ENCODE data around the gene DCDC2C. TPM values are rescaled to one million over a fixed set of nuclear protein-coding genes. Genes with fewer than 3 reads are reported as not detected.

DCDC2C gene
- total and polyA plus RNA-seq, 2 experiments from 2014 or later = not detected

DNA sequence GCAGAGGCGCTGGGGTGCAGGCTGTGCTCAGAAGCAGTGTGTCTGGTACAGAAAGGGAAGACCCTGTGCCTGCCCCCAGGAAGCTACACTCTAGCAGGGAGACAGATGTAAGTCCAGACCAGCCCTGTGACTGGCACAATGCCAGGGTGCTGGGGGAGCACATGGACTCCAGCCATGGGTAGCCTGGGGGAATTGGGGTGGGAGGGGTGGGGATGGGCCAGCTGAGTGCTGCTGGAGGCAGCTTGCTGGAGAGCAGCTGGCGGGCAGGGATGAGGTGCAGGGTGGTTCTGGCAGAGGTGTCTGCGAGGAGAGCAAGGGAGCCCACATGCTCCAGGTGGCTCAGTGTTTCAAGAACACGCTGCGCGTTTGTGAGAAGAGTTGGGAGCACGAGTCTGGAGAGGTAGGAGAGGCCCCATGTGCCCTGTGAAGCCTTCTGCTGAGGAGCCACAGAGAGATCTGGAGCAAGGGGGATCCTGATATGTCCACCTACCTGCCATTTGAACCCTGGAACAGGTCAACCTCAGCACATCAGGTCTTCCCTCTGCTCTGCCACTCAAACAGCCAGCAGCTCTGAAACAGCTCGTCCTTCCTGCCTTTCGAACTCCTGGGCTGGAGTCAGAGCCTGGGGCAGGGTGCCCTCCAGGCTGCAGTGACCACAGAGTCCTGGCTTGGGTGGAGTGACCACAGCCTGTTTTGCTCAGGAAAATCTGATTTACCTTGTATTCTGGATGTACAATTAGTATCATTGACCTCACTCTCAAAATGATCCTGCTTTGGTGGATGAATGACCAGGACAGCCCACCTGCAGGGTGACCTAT, 30.3 kb upstream of the DCDC2C start:
- Histone ChIP-seq H3K4me2 (ENCODE audit: unreplicated experiment) (no peak overlapping the region), H2AFZ (no peak overlapping the region), H3K9ac (no peak overlapping the region), H3K79me2 (ENCODE audit: insufficient read depth) (no peaks in the 10 kb centered on the region), H3K4me3 (no peak overlapping the region), H4K20me1 (ENCODE audit: insufficient read depth) (no peaks in the 10 kb centered on the region), H3K9me3 (ENCODE audit: low read depth) (no peaks in the 10 kb centered on the region), H3K27me3 (replicated peaks; ENCODE audit: insufficient read depth) (no peaks in the 10 kb centered on the region; the same call in 1 of the 2 replicates), H3K36me3 (ENCODE audit: low read depth) (no peaks in the 10 kb centered on the region), H3F3A (ENCODE audit: insufficient read depth) (no peaks in the 10 kb centered on the region), H3K4me1 (ENCODE audit: insufficient read depth) (no peaks in the 10 kb centered on the region), H3K27ac (no peak overlapping the region), H3K9me2 (ENCODE audit: insufficient read depth) (no peaks in the 10 kb centered on the region)
- in situ Hi-C loops (cut with MboI) = loop anchor here (25.0 kb wide), 1 partner anchor 1786 kb away; no protein-coding TSS in a partner anchor
- TF ChIP-seq EZH2 (IDR thresholded peaks at IDR 0.05; ENCODE audit: insufficient read depth, poor library complexity, severe bottlenecking) (no peak), EZH2phosphoT487 (IDR thresholded peaks at IDR 0.05; ENCODE audit: insufficient read depth, low read depth) (no peak)
- DNase-seq = no peak
- 18 to 19% methylated on average over 8 to 9 of the region's 9 CpGs for WGBS, 2 experiments (ENCODE audit: low coverage in 1 of 2, low lambda C conversion rate in 2 of 2, missing lambda C conversion rate in 2 of 2)

DNA sequence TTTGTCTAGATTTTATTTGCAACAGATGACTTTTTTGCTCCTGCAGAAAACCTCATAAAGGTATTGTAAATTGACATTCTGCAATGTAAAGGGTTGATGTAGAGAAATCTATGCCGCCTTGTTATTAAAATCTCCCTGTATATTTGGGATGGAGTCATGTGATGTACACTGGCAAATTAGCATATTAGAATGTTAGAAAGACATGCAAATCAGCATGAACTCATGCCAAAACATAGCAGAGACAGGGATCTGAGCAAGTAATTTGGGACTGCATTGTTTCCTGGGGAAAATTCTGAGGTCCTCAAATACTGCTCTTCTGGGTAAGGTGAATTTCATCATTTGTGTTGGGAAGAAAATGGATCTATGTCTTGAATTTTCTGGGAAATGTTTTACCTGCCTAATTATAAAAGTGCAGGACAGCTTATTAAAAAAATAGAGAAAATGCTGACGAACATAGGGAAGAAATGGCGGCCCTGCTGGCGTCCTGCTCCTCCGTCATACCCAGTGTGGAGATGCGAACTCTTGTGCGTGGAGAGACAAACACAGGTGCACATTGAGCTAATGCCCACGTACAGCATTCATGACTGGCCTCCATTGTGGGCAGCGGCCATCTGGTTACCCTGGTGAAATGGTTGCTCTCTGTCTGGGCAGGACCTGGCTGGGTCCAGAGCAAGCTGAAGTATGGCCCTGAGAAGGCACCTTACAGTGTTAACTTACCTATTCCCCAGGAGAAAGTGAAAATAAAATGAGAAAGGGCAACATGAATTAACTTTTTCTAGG, 29.1 kb upstream of the DCDC2C start:
- H3K4me2 ChIP-seq (ENCODE audit: unreplicated experiment) = no peak overlapping the region
- no peaks in the 10 kb centered on the region for H3K9me3 ChIP-seq (ENCODE audit: low read depth)
- in situ Hi-C loops (cut with MboI) = loop anchor here (25.0 kb wide), 1 partner anchor 1787 kb away; no protein-coding TSS in a partner anchor
- H3K36me3 ChIP-seq (ENCODE audit: low read depth) = no peaks in the 10 kb centered on the region
- no peak overlapping the region for H3K9ac ChIP-seq
- H3K27me3 ChIP-seq (replicated peaks; ENCODE audit: insufficient read depth) = no peaks in the 10 kb centered on the region; the same call in 1 of the 2 replicates
- 51 to 56% methylated on average over 9 of the region's 9 CpGs for WGBS, 2 experiments (ENCODE audit: low coverage in 1 of 2, low lambda C conversion rate in 2 of 2, missing lambda C conversion rate in 2 of 2)
- no peaks in the 10 kb centered on the region for H3K79me2 ChIP-seq (ENCODE audit: insufficient read depth)
- H3F3A ChIP-seq (ENCODE audit: insufficient read depth) = no peaks in the 10 kb centered on the region
- no peak overlapping the region for H2AFZ ChIP-seq
- H3K4me3 ChIP-seq = no peak overlapping the region
- H3K4me1 ChIP-seq (ENCODE audit: insufficient read depth) = no peaks in the 10 kb centered on the region
- H3K9me2 ChIP-seq (ENCODE audit: insufficient read depth) = no peaks in the 10 kb centered on the region
- no peak overlapping the region for H3K27ac ChIP-seq
- TF ChIP-seq EZH2phosphoT487 (IDR thresholded peaks at IDR 0.05; ENCODE audit: insufficient read depth, low read depth) = no peak
- no peak for TF ChIP-seq EZH2 (IDR thresholded peaks at IDR 0.05; ENCODE audit: insufficient read depth, poor library complexity, severe bottlenecking)
- H4K20me1 ChIP-seq (ENCODE audit: insufficient read depth) = no peaks in the 10 kb centered on the region
- no peak for DNase-seq

DNA sequence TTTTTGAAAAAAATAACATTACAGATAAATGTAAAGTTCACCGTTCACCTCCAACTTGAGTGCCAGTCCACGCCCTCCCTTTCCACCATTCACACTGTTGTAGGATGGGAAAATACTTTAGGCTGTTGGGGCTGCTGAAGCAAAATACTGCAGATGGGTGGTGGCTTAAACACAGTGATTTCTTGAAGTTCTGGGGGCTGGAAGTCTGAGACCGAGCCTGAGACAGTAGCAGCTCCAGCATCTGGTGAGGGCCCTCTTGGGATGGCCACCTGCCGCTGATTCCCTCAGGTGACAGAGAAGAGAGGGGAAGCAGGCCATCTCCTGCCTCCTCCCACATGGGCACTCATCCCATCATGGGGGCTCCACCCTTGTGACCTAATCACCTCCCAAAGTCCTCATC, 27.7 kb upstream of the DCDC2C start:
- Histone ChIP-seq H3K9me2 (ENCODE audit: insufficient read depth) (no peaks in the 10 kb centered on the region), H3K4me1 (ENCODE audit: insufficient read depth) (no peaks in the 10 kb centered on the region), H3K9ac (no peak overlapping the region), H2AFZ (no peak overlapping the region), H3K27ac (no peak overlapping the region), H3K4me2 (ENCODE audit: unreplicated experiment) (no peak overlapping the region), H3K36me3 (ENCODE audit: low read depth) (no peaks in the 10 kb centered on the region), H4K20me1 (ENCODE audit: insufficient read depth) (no peaks in the 10 kb centered on the region), H3K79me2 (ENCODE audit: insufficient read depth) (no peaks in the 10 kb centered on the region), H3K27me3 (replicated peaks; ENCODE audit: insufficient read depth) (no peaks in the 10 kb centered on the region; the same call in 1 of the 2 replicates), H3F3A (ENCODE audit: insufficient read depth) (no peaks in the 10 kb centered on the region), H3K4me3 (no peak overlapping the region), H3K9me3 (ENCODE audit: low read depth) (no peaks in the 10 kb centered on the region)
- in situ Hi-C loops (cut with MboI) = no loop called here
- WGBS, 2 experiments (ENCODE audit: low coverage in 1 of 2, low lambda C conversion rate in 2 of 2, missing lambda C conversion rate in 2 of 2) = 58 to 70% methylated on average over 4 of the region's 4 CpGs
- TF ChIP-seq EZH2 (IDR thresholded peaks at IDR 0.05; ENCODE audit: insufficient read depth, poor library complexity, severe bottlenecking) (no peak), EZH2phosphoT487 (IDR thresholded peaks at IDR 0.05; ENCODE audit: insufficient read depth, low read depth) (no peak)
- no peak for DNase-seq

DNA sequence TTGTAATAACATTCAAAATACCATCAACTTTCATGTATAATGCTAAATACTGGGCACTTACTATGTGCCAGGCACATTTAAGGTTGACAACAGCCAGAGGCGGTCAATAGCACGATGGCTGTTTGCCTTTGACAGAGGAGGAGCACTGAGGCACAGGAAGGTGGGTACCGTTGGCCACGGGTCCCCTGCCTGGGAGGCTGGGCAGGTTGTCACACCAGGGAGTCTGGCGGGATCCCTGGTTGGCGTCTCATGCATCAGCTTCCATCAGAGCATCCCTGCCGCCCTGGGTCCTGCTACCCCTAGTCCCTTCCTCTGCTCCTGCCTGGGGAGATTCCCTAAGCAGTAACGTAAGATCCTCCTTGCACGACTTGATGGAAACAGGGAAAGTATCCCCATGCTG, 25.9 kb upstream of the DCDC2C start:
- H3K9me2 ChIP-seq (ENCODE audit: insufficient read depth) = no peaks in the 10 kb centered on the region
- no peaks in the 10 kb centered on the region for H3K9me3 ChIP-seq (ENCODE audit: low read depth)
- no peaks in the 10 kb centered on the region for H3K79me2 ChIP-seq (ENCODE audit: insufficient read depth)
- no peaks in the 10 kb centered on the region for H4K20me1 ChIP-seq (ENCODE audit: insufficient read depth)
- H3K27me3 ChIP-seq (replicated peaks; ENCODE audit: insufficient read depth) = no peaks in the 10 kb centered on the region; the same call in 1 of the 2 replicates
- in situ Hi-C loops (cut with MboI) = no loop called here
- 53 to 58% methylated on average over 9 of the region's 9 CpGs for WGBS, 2 experiments (ENCODE audit: low coverage in 1 of 2, low lambda C conversion rate in 2 of 2, missing lambda C conversion rate in 2 of 2)
- DNase-seq = no peak
- no peak overlapping the region for H3K4me2 ChIP-seq (ENCODE audit: unreplicated experiment)
- H2AFZ ChIP-seq = no peak overlapping the region
- H3K4me1 ChIP-seq (ENCODE audit: insufficient read depth) = no peaks in the 10 kb centered on the region
- no peaks in the 10 kb centered on the region for H3K36me3 ChIP-seq (ENCODE audit: low read depth)
- H3K27ac ChIP-seq = no peak overlapping the region
- no peak overlapping the region for H3K4me3 ChIP-seq
- no peak for TF ChIP-seq EZH2 (IDR thresholded peaks at IDR 0.05; ENCODE audit: insufficient read depth, poor library complexity, severe bottlenecking)
- no peak for TF ChIP-seq EZH2phosphoT487 (IDR thresholded peaks at IDR 0.05; ENCODE audit: insufficient read depth, low read depth)
- H3F3A ChIP-seq (ENCODE audit: insufficient read depth) = no peaks in the 10 kb centered on the region
- no peak overlapping the region for H3K9ac ChIP-seq
